ENCODE results near the gene PPARA.

PPARA gene

DNA sequence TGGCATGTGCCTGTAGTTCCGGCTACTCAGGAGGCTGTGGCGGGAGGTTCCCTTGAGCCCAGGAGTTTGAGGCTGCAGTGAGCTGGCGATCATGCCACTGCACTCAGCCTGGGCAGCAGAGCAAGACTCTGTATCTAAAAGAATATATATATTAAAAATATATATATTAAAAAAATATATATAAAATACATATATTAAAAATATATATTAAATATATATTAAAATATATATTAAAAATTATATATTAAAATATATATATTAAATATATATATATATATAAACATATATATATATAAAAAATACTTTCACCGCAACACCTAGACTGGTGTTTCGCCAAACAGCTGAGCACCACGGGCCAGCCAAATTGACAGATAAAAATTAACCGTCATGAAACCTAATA lies 126.2 kb downstream of the PPARA start:
- H2BK120ac ChIP-seq (ENCODE audit: insufficient read depth, low read length, poor library complexity) = no peak overlapping the region
- DNase-seq = no peak
- no CpG with 5 or more reads among the region's 7 CpGs for WGBS (ENCODE audit: extremely low coverage, insufficient coverage, insufficient read length)
- H2AK5ac ChIP-seq (ENCODE audit: low read length) = no peak overlapping the region
- no peak overlapping the region for H3K4ac ChIP-seq (ENCODE audit: low read depth, low read length)
- no peak overlapping the region for H2BK5ac ChIP-seq (ENCODE audit: low read depth, low read length, poor library complexity)
- H4K91ac ChIP-seq (ENCODE audit: low read depth, low read length) = no peak overlapping the region
- H3K4me3 ChIP-seq (ENCODE audit: low read depth, low read length) = no peak overlapping the region
- no peak overlapping the region for H2AFZ ChIP-seq (ENCODE audit: insufficient read depth, low read length, poor library complexity)
- no peaks in the 10 kb centered on the region for H3K79me2 ChIP-seq (ENCODE audit: control insufficient read depth, insufficient read depth, low read length, poor library complexity)
- no peak overlapping the region for H4K12ac ChIP-seq (ENCODE audit: low read depth, low read length)
- H3K27me3 ChIP-seq (ENCODE audit: insufficient read depth, low read length) = no peaks in the 10 kb centered on the region
- H3K23ac ChIP-seq (ENCODE audit: low read length) = no peak overlapping the region
- no peak overlapping the region for H4K8ac ChIP-seq (ENCODE audit: low read depth, low read length)
- H3K9ac ChIP-seq (ENCODE audit: low read length) = no peak overlapping the region
- no peak overlapping the region for H3K4me2 ChIP-seq (ENCODE audit: low read length)
- H3K9me3 ChIP-seq (ENCODE audit: insufficient read depth, low read depth, low read length) = no peaks in the 10 kb centered on the region
- peaks cover 50 to 65% of the 10 kb centered on the region in 2 experiments for H3K36me3 ChIP-seq (ENCODE audit: control insufficient read depth in 1 of 2, insufficient read depth in 2 of 2, low read length in 2 of 2)
- no peak overlapping the region for H3K27ac ChIP-seq (ENCODE audit: low read depth, low read length)
- H3K4me1 ChIP-seq (ENCODE audit: control insufficient read depth in 1 of 2, insufficient read depth in 2 of 2, low read length in 2 of 2) = no peaks in the 10 kb centered on the region
- H2BK12ac ChIP-seq (ENCODE audit: low read length) = no peak overlapping the region
- no peak overlapping the region for H3K14ac ChIP-seq (ENCODE audit: low read length)
- no peak overlapping the region for H3K18ac ChIP-seq (ENCODE audit: low read length)
- H3K79me1 ChIP-seq (ENCODE audit: low read length) = no peaks in the 10 kb centered on the region

DNA sequence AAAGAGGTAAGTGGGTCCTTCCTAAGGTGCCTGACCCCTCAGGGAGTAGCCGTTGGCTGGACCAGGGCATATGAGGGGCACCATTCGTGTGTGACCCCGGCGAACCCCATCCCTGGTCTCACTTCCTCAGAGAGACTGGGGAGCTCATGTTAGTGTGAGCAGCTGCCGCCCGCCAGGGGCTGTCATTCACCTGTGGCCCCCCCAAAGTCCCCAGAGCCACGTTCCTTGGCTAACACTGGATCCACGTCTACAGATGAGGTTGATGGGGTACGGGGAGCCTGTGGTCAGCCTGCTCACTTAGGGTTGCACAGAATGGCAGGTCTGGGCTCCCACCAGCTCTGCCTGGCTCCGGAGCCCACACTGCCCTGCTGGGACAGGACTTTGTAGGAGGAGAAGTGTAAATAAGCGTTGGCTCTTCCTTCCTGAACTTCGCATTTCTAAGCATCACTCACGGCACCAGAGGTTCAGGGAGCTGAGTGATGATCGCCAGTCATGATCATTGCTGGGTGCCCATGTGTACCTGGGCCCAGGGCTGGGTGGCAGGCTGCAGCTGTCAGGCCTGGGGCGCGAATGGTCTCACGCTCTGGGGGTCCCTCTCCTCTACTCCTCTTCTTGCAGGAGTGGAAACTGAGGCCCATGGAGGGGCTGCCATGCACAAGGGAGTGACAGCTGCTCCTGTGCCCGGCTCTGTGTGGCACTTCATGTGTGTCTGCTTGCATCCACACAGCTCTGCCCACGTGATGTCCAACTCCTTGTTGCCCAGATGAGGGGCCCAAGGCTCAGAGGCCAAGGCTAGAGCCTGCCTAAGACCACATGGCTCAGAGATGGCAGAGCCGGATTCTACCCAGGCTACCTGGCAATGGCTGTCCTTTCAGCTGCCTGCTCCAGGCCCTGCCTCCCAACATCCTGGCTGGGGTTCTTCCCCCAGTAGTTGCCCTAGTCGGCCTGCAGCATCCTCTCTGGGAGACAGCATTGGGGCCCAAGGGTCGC lies 128.6 kb downstream of the PPARA start:
- no peak overlapping the region for H4K8ac ChIP-seq (ENCODE audit: low read depth, low read length)
- no peak overlapping the region for H3K23ac ChIP-seq (ENCODE audit: low read length)
- H4K91ac ChIP-seq (ENCODE audit: low read depth, low read length) = no peak overlapping the region
- H3K9ac ChIP-seq (ENCODE audit: low read length) = no peak overlapping the region
- no CpG with 5 or more reads among the region's 22 CpGs for WGBS (ENCODE audit: extremely low coverage, insufficient coverage, insufficient read length)
- no peak overlapping the region for H4K12ac ChIP-seq (ENCODE audit: low read depth, low read length)
- no peaks in the 10 kb centered on the region for H3K79me1 ChIP-seq (ENCODE audit: low read length)
- no peak overlapping the region for H3K27ac ChIP-seq (ENCODE audit: low read depth, low read length)
- no peak for DNase-seq
- H2AK5ac ChIP-seq (ENCODE audit: low read length) = no peak overlapping the region
- peaks cover 48 to 64% of the 10 kb centered on the region in 2 experiments for H3K36me3 ChIP-seq (ENCODE audit: control insufficient read depth in 1 of 2, insufficient read depth in 2 of 2, low read length in 2 of 2)
- H3K27me3 ChIP-seq (ENCODE audit: insufficient read depth, low read length) = no peaks in the 10 kb centered on the region
- H3K18ac ChIP-seq (ENCODE audit: low read length) = no peak overlapping the region
- no peak overlapping the region for H3K4ac ChIP-seq (ENCODE audit: low read depth, low read length)
- no peak overlapping the region for H2BK5ac ChIP-seq (ENCODE audit: low read depth, low read length, poor library complexity)
- no peak overlapping the region for H2BK12ac ChIP-seq (ENCODE audit: low read length)
- no peak overlapping the region for H2AFZ ChIP-seq (ENCODE audit: insufficient read depth, low read length, poor library complexity)
- no peak overlapping the region for H3K4me3 ChIP-seq (ENCODE audit: low read depth, low read length)
- H3K4me1 ChIP-seq (ENCODE audit: control insufficient read depth in 1 of 2, insufficient read depth in 2 of 2, low read length in 2 of 2) = no peaks in the 10 kb centered on the region
- H3K9me3 ChIP-seq (ENCODE audit: insufficient read depth, low read depth, low read length) = no peaks in the 10 kb centered on the region
- H3K79me2 ChIP-seq (ENCODE audit: control insufficient read depth, insufficient read depth, low read length, poor library complexity) = no peaks in the 10 kb centered on the region
- no peak overlapping the region for H3K4me2 ChIP-seq (ENCODE audit: low read length)
- no peak overlapping the region for H3K14ac ChIP-seq (ENCODE audit: low read length)
- no peak overlapping the region for H2BK120ac ChIP-seq (ENCODE audit: insufficient read depth, low read length, poor library complexity)

DNA sequence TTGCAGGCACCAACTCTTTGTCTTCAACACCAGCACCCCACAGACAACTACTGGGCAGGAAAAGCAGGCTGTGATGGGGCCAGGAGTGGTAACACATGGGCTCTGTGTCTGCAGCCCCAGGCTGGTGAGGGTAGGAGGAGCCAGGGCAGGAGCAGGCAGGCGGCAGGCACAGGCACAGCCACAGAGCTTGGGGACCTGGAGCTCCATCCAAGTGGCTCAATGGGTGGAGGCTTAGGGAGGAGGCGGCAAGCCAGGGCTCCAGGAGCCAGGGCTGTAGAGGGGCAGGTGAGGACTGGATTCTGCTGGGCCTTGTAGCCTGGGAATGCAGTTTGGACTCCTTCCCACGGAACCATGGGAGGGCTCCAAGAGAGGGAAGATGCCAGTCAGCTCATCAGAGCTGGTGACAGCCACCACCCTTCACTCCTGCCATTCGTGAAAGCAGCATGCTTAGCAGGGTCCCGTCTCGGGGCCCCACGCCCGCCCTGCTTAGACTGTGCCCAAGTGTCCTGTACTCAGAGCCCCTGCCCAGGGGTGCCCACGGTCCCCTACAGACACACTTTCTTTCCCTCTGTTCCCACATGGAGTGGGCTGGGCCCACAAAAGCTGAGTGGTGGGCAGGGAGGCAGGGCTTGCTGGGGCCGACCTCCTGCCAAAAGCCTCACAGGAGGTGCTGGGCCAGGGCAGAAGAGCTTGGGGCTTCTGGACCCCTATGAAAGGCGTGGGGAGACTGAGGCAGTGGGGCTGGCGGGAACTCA lies 129.9 kb downstream of the PPARA start:
- Histone ChIP-seq H2BK120ac (ENCODE audit: insufficient read depth, low read length, poor library complexity) (no peak overlapping the region), H3K27me3 (ENCODE audit: insufficient read depth, low read length) (no peaks in the 10 kb centered on the region)

DNA sequence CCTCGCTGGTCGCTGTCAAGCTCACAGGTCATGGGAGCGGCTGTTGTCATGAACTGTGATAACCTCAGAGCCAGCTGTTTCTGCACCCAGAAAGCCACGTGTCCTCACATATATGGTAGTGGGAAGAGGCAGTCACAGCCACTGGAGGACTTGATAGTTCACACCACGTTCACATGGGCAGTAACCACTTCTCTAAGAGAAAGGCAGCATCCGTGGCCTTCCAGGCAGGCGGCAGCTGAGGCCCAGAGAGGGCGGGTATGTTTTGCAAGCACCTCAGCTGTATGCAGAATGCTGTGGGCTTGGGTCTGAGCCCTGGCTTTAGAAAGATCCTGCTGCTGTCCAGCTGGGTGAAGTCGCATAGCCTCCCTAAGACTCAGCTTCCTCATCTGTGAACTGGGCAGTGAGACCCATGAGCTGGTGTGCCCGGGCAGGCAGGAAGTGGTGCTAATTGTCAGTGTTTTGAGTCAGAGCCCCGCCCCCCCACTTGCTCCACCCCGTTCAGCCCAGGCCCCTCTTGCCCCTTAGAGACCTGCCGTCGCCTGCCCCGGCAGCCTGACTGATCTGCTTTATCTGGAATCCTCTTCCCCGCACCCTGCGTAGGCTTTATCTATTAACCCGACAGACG lies 130.8 kb downstream of the PPARA start:
- H3K14ac ChIP-seq (ENCODE audit: low read length) = no peak overlapping the region
- H2AFZ ChIP-seq (ENCODE audit: insufficient read depth, low read length, poor library complexity) = no peak overlapping the region
- DNase-seq = no peak
- no peaks in the 10 kb centered on the region for H3K79me1 ChIP-seq (ENCODE audit: low read length)
- no peak overlapping the region for H4K91ac ChIP-seq (ENCODE audit: low read depth, low read length)
- no peak overlapping the region for H2BK12ac ChIP-seq (ENCODE audit: low read length)
- peaks cover 52 to 67% of the 10 kb centered on the region in 2 experiments for H3K36me3 ChIP-seq (ENCODE audit: control insufficient read depth in 1 of 2, insufficient read depth in 2 of 2, low read length in 2 of 2)
- no peak overlapping the region for H3K9ac ChIP-seq (ENCODE audit: low read length)
- no peak overlapping the region for H2BK120ac ChIP-seq (ENCODE audit: insufficient read depth, low read length, poor library complexity)
- H3K4ac ChIP-seq (ENCODE audit: low read depth, low read length) = no peak overlapping the region
- H3K18ac ChIP-seq (ENCODE audit: low read length) = no peak overlapping the region
- no peaks in the 10 kb centered on the region for H3K4me1 ChIP-seq (ENCODE audit: control insufficient read depth in 1 of 2, insufficient read depth in 2 of 2, low read length in 2 of 2)
- no CpG with 5 or more reads among the region's 19 CpGs for WGBS (ENCODE audit: extremely low coverage, insufficient coverage, insufficient read length)
- H2AK5ac ChIP-seq (ENCODE audit: low read length) = no peak overlapping the region
- no peak overlapping the region for H3K27ac ChIP-seq (ENCODE audit: low read depth, low read length)
- no peaks in the 10 kb centered on the region for H3K9me3 ChIP-seq (ENCODE audit: insufficient read depth, low read depth, low read length)
- no peaks in the 10 kb centered on the region for H3K79me2 ChIP-seq (ENCODE audit: control insufficient read depth, insufficient read depth, low read length, poor library complexity)
- H3K4me2 ChIP-seq (ENCODE audit: low read length) = no peak overlapping the region
- no peak overlapping the region for H4K12ac ChIP-seq (ENCODE audit: low read depth, low read length)
- no peaks in the 10 kb centered on the region for H3K27me3 ChIP-seq (ENCODE audit: insufficient read depth, low read length)
- H3K4me3 ChIP-seq (ENCODE audit: low read depth, low read length) = no peak overlapping the region
- no peak overlapping the region for H4K8ac ChIP-seq (ENCODE audit: low read depth, low read length)
- no peak overlapping the region for H3K23ac ChIP-seq (ENCODE audit: low read length)
- H2BK5ac ChIP-seq (ENCODE audit: low read depth, low read length, poor library complexity) = no peak overlapping the region

More for the DNA sequence above, 129.9 kb downstream of the PPARA start:
- no peak overlapping the region for H3K27ac ChIP-seq (ENCODE audit: low read depth, low read length)
- H3K9me3 ChIP-seq (ENCODE audit: insufficient read depth, low read depth, low read length) = no peaks in the 10 kb centered on the region
- H2AFZ ChIP-seq (ENCODE audit: insufficient read depth, low read length, poor library complexity) = no peak overlapping the region
- no peaks in the 10 kb centered on the region for H3K79me2 ChIP-seq (ENCODE audit: control insufficient read depth, insufficient read depth, low read length, poor library complexity)
- no peak overlapping the region for H3K4ac ChIP-seq (ENCODE audit: low read depth, low read length)
- H3K23ac ChIP-seq (ENCODE audit: low read length) = no peak overlapping the region
- H3K14ac ChIP-seq (ENCODE audit: low read length) = no peak overlapping the region
- H4K12ac ChIP-seq (ENCODE audit: low read depth, low read length) = no peak overlapping the region
- no peak overlapping the region for H4K8ac ChIP-seq (ENCODE audit: low read depth, low read length)
- H4K91ac ChIP-seq (ENCODE audit: low read depth, low read length) = no peak overlapping the region
- H3K4me1 ChIP-seq (ENCODE audit: control insufficient read depth in 1 of 2, insufficient read depth in 2 of 2, low read length in 2 of 2) = no peaks in the 10 kb centered on the region
- DNase-seq = no peak
- H3K79me1 ChIP-seq (ENCODE audit: low read length) = no peaks in the 10 kb centered on the region
- H2AK5ac ChIP-seq (ENCODE audit: low read length) = no peak overlapping the region
- H2BK5ac ChIP-seq (ENCODE audit: low read depth, low read length, poor library complexity) = no peak overlapping the region
- H3K9ac ChIP-seq (ENCODE audit: low read length) = no peak overlapping the region
- H2BK12ac ChIP-seq (ENCODE audit: low read length) = no peak overlapping the region
- H3K18ac ChIP-seq (ENCODE audit: low read length) = no peak overlapping the region
- no peak overlapping the region for H3K4me2 ChIP-seq (ENCODE audit: low read length)
- H3K4me3 ChIP-seq (ENCODE audit: low read depth, low read length) = no peak overlapping the region
- WGBS (ENCODE audit: extremely low coverage, insufficient coverage, insufficient read length) = no CpG with 5 or more reads among the region's 12 CpGs
- peaks cover 54 to 70% of the 10 kb centered on the region in 2 experiments for H3K36me3 ChIP-seq (ENCODE audit: control insufficient read depth in 1 of 2, insufficient read depth in 2 of 2, low read length in 2 of 2)

Measured in trophoblast cell (in vitro differentiated cells and primary cell).